GM23338 (cell line): ENCODE results near the gene NOL9. TPM values are rescaled to one million over a fixed set of nuclear protein-coding genes. Genes with fewer than 3 reads are reported as not detected.
A peak's percentile ranks its signal among the peaks of the same experiment; 100 is the strongest.

Experiments
- ATAC-seq: fragments of 200-7000 bp; cut with Tn5 transposase; 3 replicates; pipeline ENCODE4 v1.9.1; 2020
- DNase-seq: peaks from one replicate; pipeline ENCODE4 v3.0.0-alpha.2; 2015; ENCODE audit warnings: low spot score
- H2AFZ ChIP-seq: fragments of 200-600 bp; sonication (generic); 2 replicates; pipeline ENCODE4 v1.8.0; 2016; ENCODE audit warnings: antibody characterized with exemption, mild to moderate bottlenecking, moderate library complexity
- H3F3A ChIP-seq: fragments of 200-600 bp; sonication (generic); replicated peaks from 2 replicates; pipeline ENCODE4 v1.8.0; 2017; ENCODE audit warnings: antibody characterized with exemption, mixed run types, low read depth
- H3K27ac ChIP-seq: fragments of 200-600 bp; sonication (generic); 2 replicates; pipeline ENCODE4 v1.6.1; 2016; ENCODE audit warnings: low read depth
- H3K27me3 ChIP-seq: fragments of 200-600 bp; sonication (generic); 2 replicates; pipeline ENCODE4 v1.8.0; 2016; ENCODE audit warnings: mild to moderate bottlenecking, mixed run types, moderate library complexity; ENCODE audit not compliant: insufficient read depth
- H3K36me3 ChIP-seq: fragments of 200-600 bp; sonication (generic); 2 replicates; pipeline ENCODE4 v1.8.0; 2016; ENCODE audit warnings: mild to moderate bottlenecking; ENCODE audit not compliant: insufficient read depth
- H3K4me1 ChIP-seq: fragments of 200-600 bp; sonication (generic); 2 replicates; pipeline ENCODE4 v1.8.0; 2016; ENCODE audit warnings: mild to moderate bottlenecking, moderate library complexity; ENCODE audit not compliant: insufficient read depth
- H3K4me2 ChIP-seq: fragments of 200-600 bp; sonication (generic); 2 replicates; pipeline ENCODE4 v1.7.1; 2017; ENCODE audit warnings: mixed run types
- H3K4me3 ChIP-seq: fragments of 200-600 bp; sonication (generic); 2 replicates; pipeline ENCODE4 v1.6.1; 2016; ENCODE audit warnings: mixed run types
- H3K79me2 ChIP-seq: fragments of 200-600 bp; sonication (generic); replicated peaks from 2 replicates; pipeline ENCODE4 v1.8.0; 2017; ENCODE audit warnings: mild to moderate bottlenecking; ENCODE audit not compliant: insufficient read depth
- H3K9me2 ChIP-seq: fragments of 200-600 bp; sonication (generic); 2 replicates; pipeline ENCODE4 v1.8.0; 2017; ENCODE audit not compliant: insufficient read depth
- H4K20me1 ChIP-seq: fragments of 200-600 bp; sonication (generic); replicated peaks from 2 replicates; pipeline ENCODE4 v1.8.0; 2017; ENCODE audit warnings: mild to moderate bottlenecking; ENCODE audit not compliant: insufficient read depth
- H3K27ac Mint-ChIP-seq: 2 replicates; pipeline ENCODE4 v1.8.0; 2020; ENCODE audit warnings: inconsistent platforms, mild to moderate bottlenecking, moderate library complexity, mixed read lengths
- H3K27me3 Mint-ChIP-seq: 3 replicates; pipeline ENCODE4 v1.8.0; 2022; ENCODE audit warnings: low read depth, mild to moderate bottlenecking, moderate library complexity, mixed read lengths, inconsistent platforms; ENCODE audit not compliant: insufficient read depth, poor library complexity
- H3K36me3 Mint-ChIP-seq: 3 replicates; pipeline ENCODE4 v1.8.0; 2021; ENCODE audit warnings: low read depth, mild to moderate bottlenecking, inconsistent platforms, moderate library complexity, mixed read lengths
- H3K4me1 Mint-ChIP-seq: 3 replicates; pipeline ENCODE4 v1.8.0; 2020; ENCODE audit warnings: mild to moderate bottlenecking, inconsistent platforms, mixed read lengths
- H3K4me3 Mint-ChIP-seq: 3 replicates; pipeline ENCODE4 v1.8.0; 2021; ENCODE audit warnings: moderate library complexity, mild to moderate bottlenecking, inconsistent platforms, mixed read lengths
- H3K9me3 Mint-ChIP-seq: 3 replicates; pipeline ENCODE4 v1.8.0; 2020; ENCODE audit warnings: moderate library complexity, mild to moderate bottlenecking, inconsistent platforms, mixed read lengths
- CTCF ChIP-seq, 2 experiments: fragments of 200-600 bp in 1 of 2; sonication (generic) in 1 of 2; conservative IDR thresholded peaks; 2 replicates each; pipeline versions ENCODE4 v1.5.1 to v1.6.1; 2016 to 2017; ENCODE audit warnings: antibody characterized with exemption in 2 of 2, low read depth in 2 of 2, mild to moderate bottlenecking in 2 of 2, moderate library complexity in 1 of 2
- EZH2 ChIP-seq: fragments of 200-600 bp; sonication (generic); IDR thresholded peaks from one replicate; pipeline ENCODE4 v1.8.0; 2017; ENCODE audit warnings: antibody characterized with exemption, mild to moderate bottlenecking, low read depth; ENCODE audit not compliant: unreplicated experiment
- REST ChIP-seq: IDR thresholded peaks from one replicate; pipeline ENCODE4 v1.6.1; 2018; ENCODE audit warnings: antibody characterized with exemption; ENCODE audit not compliant: unreplicated experiment
- polyA plus RNA-seq: library from polyadenylated mRNA; unstranded; fragments of >200 nt; fragmentation: Nextera tagmentation; extraction: Ambion mirVana; gene quantifications from 2 replicates; pipeline ENCODE4 v1.2.1, GENCODE V29; 2016
- total RNA-seq: library from RNA; depleted of rRNA; stranded (reverse); fragments of >200 nt; shearing (Covaris generic); gene quantifications from 2 replicates; pipeline ENCODE4 v1.2.3, GENCODE V29; 2014
- TF ChIP-seq, protein P1 (sequence below): fragments of 250-450 bp; sonication (Bioruptor Pico); IDR thresholded peaks from 2 replicates; pipeline ENCODE4 v1.5.0; 2020; ENCODE audit warnings: mild to moderate bottlenecking, moderate library complexity

The NOL9 gene
- total and polyA plus RNA-seq, 2 experiments from 2014 or later: 13.2 to 48.5 TPM

DNA sequence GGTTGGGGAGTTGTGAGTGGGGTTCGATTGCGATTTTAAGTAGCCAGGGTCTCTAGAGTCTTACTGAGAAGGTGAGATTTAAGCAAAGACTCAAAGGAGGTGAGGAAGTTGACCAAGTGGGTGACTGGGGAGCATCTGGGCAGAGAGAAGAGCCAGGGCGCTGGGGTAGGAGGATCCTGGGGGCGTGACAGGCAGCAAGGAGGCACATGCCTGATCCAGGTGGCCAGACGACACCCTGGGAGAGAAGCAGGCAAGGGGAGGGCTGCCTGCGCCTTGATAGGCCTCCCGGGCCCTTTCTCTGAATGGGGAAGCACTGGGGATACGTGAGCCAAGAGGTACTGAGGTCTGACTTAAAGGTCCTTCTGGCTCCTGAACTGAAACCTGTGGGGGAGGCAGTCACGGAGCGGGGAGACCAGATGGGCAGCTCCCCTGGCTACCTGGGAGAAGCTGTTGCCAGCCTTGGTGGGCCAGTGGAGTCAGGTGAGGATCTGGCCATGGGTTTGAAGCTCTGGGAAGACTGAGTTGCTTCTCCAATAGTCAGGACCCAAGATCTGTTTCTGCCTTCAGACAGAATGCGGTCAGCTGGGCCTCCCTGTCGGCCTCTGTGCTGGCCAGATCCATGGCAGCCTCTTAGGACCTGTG lies 30.9 kb upstream of the NOL9 start (continued):
- TF ChIP-seq REST: no peak

- Histone ChIP-seq H3K79me2 (peaks cover 16% of the 10 kb centered on the region), H2AFZ (no peak overlapping the region), H3K4me1 (peaks cover 8% of the 10 kb centered on the region; the same call in 1 of the 2 replicates), H3K27ac (no peak overlapping the region), H3K4me3 (no peak overlapping the region), H3K27me3 (no peaks in the 10 kb centered on the region), H3F3A (peaks cover 3% of the 10 kb centered on the region; the same call in 1 of the 2 replicates), H4K20me1 (peaks cover 5% of the 10 kb centered on the region; the same call in 1 of the 2 replicates), H3K9me2 (no peaks in the 10 kb centered on the region), H3K4me2 (no peak overlapping the region), H3K36me3 (no peaks in the 10 kb centered on the region)
- peaks cover 10% of the 10 kb centered on the region; the same call in 2 of the 3 replicates for H3K36me3 Mint-ChIP-seq
- ATAC-seq (no peak), DNase-seq (peak; percentile 69)
- H3K4me1 Mint-ChIP-seq: peaks cover 13% of the 10 kb centered on the region
- no peak overlapping the region; the same call in 2 of the 3 replicates for H3K4me3 Mint-ChIP-seq
- peak overlapping the region; percentile 41; the same call in 1 of the 2 replicates for H3K27ac Mint-ChIP-seq
- no peaks in the 10 kb centered on the region for H3K9me3 Mint-ChIP-seq
- peaks cover 14% of the 10 kb centered on the region for H3K27me3 Mint-ChIP-seq
- TF ChIP-seq, protein P1, sequence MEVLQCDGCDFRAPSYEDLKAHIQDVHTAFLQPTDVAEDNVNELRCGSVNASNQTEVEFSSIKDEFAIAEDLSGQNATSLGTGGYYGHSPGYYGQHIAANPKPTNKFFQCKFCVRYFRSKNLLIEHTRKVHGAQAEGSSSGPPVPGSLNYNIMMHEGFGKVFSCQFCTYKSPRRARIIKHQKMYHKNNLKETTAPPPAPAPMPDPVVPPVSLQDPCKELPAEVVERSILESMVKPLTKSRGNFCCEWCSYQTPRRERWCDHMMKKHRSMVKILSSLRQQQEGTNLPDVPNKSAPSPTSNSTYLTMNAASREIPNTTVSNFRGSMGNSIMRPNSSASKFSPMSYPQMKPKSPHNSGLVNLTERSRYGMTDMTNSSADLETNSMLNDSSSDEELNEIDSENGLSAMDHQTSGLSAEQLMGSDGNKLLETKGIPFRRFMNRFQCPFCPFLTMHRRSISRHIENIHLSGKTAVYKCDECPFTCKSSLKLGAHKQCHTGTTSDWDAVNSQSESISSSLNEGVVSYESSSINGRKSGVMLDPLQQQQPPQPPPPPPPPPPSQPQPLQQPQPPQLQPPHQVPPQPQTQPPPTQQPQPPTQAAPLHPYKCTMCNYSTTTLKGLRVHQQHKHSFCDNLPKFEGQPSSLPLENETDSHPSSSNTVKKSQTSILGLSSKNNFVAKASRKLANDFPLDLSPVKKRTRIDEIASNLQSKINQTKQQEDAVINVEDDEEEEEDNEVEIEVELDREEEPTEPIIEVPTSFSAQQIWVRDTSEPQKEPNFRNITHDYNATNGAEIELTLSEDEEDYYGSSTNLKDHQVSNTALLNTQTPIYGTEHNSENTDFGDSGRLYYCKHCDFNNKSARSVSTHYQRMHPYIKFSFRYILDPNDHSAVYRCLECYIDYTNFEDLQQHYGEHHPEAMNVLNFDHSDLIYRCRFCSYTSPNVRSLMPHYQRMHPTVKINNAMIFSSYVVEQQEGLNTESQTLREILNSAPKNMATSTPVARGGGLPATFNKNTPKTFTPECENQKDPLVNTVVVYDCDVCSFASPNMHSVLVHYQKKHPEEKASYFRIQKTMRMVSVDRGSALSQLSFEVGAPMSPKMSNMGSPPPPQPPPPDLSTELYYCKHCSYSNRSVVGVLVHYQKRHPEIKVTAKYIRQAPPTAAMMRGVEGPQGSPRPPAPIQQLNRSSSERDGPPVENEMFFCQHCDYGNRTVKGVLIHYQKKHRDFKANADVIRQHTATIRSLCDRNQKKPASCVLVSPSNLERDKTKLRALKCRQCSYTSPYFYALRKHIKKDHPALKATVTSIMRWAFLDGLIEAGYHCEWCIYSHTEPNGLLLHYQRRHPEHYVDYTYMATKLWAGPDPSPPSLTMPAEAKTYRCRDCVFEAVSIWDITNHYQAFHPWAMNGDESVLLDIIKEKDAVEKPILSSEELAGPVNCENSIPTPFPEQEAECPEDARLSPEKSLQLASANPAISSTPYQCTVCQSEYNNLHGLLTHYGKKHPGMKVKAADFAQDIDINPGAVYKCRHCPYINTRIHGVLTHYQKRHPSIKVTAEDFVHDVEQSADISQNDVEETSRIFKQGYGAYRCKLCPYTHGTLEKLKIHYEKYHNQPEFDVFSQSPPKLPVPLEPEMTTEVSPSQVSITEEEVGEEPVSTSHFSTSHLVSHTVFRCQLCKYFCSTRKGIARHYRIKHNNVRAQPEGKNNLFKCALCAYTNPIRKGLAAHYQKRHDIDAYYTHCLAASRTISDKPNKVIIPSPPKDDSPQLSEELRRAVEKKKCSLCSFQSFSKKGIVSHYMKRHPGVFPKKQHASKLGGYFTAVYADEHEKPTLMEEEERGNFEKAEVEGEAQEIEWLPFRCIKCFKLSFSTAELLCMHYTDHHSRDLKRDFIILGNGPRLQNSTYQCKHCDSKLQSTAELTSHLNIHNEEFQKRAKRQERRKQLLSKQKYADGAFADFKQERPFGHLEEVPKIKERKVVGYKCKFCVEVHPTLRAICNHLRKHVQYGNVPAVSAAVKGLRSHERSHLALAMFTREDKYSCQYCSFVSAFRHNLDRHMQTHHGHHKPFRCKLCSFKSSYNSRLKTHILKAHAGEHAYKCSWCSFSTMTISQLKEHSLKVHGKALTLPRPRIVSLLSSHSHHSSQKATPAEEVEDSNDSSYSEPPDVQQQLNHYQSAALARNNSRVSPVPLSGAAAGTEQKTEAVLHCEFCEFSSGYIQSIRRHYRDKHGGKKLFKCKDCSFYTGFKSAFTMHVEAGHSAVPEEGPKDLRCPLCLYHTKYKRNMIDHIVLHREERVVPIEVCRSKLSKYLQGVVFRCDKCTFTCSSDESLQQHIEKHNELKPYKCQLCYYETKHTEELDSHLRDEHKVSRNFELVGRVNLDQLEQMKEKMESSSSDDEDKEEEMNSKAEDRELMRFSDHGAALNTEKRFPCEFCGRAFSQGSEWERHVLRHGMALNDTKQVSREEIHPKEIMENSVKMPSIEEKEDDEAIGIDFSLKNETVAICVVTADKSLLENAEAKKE (CRISPR knock-in tag): no peak
- TF ChIP-seq EZH2 (no peak), CTCF (conservative IDR thresholded peaks at IDR 0.05; ENCODE audit: low read depth in 2 of 2) (peak in 1 of 2 experiments; percentile 20; a peak in 1 of 4 replicates), REST (no peak)
Observed at GRCh38 chr1:6584126-6585080, 30.1 kb upstream of the NOL9 start.
